ENCODE results near the gene GFI1.

Gene GFI1

GRCh38 chr1:92487078-92487605, 417 bp upstream of the GFI1 start:
- DNase-seq = no peak

GRCh38 chr1:92485381-92486250, 1.1 kb downstream of the GFI1 start:
- peak; percentile 30 for DNase-seq

DNA sequence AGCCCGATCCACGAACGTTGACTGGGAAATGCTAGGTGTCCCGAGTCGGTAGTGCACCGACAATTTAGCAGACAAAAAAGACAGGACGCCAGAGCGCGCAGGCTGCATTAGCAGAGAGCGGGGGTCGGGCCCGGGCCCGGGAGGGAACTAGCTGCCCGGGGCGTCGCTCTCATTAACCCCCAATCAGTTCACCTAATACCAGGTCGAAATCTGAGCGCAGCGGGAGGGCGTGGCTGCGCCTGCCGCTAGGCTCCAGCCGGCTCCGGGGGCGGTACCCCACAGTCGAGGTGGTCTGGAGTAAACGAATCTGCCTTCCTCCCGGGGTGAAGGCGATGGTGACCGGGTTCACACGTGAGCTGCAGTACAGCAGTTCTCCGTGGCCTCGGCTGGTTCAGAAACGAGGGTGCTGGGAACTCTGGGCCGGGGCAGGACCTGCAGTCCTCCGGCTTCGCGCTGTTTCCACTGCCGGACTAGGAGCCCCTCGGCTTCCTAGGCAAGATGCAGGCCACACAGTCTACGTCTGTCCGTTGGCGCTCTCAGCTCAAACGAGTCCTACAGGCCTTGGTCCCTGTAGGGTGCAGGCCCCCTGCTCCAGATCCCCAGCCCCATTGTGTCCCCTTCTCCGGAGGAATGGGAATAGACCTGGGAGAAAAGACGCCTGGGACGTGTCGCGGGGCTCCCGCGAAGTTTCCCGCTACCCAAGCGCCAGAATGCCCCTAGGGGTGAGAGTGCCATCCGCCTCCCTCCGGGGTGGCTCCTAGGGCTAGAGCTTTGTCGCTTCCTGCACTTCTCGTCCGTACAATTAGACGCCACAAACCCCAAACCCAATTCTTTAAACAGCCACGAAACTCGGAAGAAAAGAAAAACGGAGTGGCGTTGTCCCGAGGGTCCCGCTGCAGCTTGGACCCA, 2.0 kb downstream of the GFI1 start:
- no peak for DNase-seq

DNA sequence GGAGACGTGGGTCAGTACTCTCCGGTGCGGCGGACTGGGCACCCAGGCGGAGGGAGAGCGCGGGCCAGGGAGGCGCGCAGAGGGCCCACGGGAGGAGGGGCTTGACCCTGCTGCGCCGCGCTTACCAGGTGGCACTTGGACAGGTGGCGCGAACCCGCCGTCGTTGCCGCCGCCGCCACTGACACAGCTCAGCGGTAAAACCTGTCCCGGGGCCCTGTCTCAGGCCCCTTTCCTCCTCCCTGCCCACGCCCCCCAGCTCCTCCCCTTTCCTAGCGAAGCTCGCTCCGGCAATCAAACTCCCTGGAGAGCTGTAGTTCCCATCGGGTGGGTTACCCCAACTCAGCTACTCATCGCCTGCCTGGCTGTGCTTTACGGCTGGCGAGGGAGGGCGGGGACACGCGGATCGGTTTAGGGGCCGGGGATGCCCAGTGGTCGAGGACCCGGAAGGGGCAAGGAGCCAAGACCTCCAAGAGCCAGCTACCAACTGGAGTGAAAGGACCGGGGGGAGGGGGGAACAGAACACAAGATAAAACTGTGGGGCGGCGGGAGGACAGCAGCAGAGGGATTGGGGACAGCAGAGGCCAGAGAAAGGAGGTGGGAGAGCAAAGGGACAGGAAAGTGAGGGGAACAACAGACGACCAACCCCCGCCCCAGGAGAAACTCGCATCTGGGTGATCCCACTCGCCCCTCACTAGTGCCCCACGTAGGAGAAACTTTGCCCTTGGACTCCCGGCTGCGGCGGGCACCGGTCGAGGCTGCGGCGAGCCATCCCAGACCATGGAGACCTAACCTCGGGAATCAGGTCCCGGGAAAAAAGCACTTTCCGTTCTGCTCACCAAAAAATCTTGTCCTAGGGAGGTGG, 2.9 kb downstream of the GFI1 start:
- DNase-seq = no peak

GRCh38 chr1:92482665-92483609, 3.8 kb downstream of the GFI1 start:
- no peak for DNase-seq

DNA sequence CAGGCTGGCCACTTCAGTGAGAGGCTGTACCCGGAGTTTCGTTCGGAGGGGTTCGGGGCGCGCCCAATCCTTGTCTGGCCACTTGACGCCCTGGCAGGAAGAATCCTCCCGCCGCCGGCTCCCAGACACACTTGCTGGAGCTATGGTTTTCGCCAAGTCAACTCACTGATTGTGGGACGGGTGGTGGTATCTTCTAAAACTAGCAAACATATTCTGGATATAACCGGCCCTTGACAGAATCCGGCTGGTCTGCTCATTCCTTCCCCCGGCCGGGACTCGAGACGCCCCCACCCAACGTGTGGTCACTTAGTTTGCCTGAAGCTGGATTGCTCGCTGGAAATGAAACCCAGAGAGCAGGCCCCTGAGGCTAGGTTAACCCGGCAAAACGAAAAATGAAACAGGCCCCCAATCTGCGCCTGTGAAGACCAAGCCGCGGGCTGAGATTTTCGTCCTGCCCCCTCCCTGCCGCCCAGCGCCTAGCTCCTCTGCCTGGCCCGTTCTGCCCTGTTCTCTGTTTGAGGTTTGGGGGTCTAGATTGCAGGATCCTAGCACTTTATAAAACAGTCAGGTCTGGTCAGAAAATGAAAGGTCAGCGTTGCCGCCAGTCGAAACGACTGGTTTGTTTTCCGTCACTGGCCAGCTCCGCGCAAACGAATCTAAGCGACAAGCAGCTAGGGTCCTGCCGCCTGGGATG, 4.6 kb downstream of the GFI1 start:
- no peak for DNase-seq

DNA sequence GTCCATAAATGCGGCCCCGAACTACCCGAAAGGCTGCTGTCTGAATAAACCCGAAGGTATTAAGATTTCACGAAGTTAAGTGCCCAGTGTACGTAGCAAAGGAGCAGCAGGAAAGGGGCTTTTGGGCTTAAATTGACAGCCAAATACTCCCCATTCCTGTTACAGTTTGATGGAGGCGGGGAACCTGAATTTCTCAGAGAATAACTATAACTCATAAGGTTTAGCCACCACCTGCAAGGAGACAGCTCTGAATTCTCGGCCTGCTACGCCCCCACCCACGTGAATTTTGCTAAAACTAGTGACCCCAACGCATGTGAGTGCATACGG, 5.2 kb downstream of the GFI1 start:
- DNase-seq = no peak

DNA sequence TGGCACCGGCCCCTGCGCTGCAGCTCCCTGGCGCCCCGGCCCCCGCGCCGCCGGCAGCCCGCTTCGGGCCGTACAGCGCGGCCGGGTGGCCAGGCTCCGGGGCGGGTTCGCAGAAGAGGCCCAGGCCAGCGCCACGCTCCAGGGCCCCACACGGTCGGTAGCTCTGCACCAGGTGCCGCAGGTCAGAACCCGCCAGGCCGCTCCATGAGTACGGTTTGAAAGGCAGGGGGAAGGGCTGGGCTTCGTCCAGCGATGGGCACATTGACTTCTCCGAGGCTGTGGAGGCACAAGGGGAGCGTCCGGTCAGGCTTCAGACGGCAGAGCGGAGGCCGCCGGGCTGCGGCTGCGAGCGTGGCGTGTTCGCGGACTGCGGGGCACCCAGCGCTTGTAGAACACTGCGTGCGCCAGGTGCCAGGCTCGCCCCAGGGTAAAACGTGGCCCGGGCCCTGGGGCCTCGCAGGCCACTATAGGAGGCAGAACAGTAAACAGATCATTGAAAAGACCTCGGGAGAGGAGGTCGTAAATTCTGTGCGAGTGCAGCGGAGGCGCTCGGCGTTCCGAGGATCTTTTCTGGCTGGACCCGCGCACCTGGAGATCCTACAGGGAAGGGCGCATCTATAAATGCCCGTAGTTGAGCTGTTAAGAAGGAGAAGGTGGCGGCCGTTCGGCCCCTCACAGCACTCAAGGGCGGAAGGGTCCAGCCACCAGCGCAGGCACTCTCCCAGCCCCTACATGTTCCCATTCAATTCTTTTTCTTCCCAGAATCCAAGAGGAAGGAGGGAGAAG, 5.7 kb downstream of the GFI1 start:
- no peak for DNase-seq

DNA sequence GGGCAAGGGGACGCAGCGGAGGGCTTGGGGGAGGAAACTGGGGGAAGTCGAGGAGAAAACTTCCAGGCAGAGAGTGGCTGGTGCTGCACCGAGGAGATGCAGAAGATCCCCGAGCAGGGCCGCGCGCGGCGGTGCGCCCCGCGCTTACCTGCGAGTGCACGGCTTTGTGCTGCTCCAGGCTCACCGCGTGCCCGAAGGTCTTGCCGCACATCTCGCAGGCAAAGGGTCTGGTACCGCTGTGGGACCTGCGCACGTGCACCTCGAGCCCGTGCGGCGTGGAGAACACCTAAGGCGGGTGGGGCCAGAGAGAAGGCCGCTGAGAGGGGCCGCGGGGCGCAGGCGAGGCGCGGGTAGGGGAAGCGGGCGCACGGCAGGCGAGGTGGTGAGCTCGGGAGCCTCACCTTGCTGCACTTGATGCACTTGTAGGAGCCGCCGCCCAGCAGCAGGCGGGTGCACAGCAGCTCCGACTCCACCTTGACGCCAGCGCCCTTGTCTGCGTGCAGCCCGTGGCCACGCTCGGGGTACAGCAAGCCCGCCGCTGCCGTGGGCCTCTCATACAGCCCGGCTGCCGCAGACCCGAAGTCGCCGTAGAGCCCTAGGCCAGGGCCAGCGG, 6.4 kb downstream of the GFI1 start:
- DNase-seq = no peak

GRCh38 chr1:92479587-92479986, 7.1 kb downstream of the GFI1 start:
- no peak for DNase-seq

DNA sequence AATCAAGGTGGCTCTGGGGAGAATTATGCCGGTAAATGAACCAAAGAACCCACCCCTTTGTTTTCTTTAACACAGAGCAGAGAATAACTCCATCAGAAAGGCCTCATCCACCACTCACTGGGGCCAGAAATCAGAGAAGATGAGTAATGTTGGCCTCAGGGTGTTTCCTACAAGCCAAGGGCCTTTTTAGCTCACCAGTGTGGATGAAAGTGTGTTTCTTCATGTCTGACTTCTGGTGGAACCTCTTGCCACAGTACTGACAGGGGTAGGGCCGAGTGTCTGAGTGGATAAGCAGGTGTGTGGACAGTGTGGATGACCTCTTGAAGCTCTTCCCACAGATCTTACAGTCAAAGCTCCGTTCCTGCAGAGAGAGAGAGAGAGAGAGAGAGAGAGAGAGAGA, 8.3 kb downstream of the GFI1 start:
- DNase-seq = no peak

GRCh38 chr1:92476071-92476631, 10.6 kb downstream of the GFI1 start:
- no peak for DNase-seq

- DNase-seq = no peak
Observed at GRCh38 chr1:92475029-92475428, 11.7 kb downstream of the GFI1 start.

GRCh38 chr1:92473781-92474495, 12.8 kb downstream of the GFI1 start:
- no peak for DNase-seq

- no peak for DNase-seq
Observed at GRCh38 chr1:92470216-92470615, 16.5 kb downstream of the GFI1 start.

- no peak for DNase-seq
Observed at GRCh38 chr1:92466683-92467352, 19.9 kb downstream of the GFI1 start.

- no peak for DNase-seq
Observed at GRCh38 chr1:92465256-92465647, 21.5 kb downstream of the GFI1 start.

Data from NCI-H1092 (cell line).